HepG2 (cell line): ENCODE measurements around the gene ACSF3. TPM values are rescaled to one million over a fixed set of nuclear protein-coding genes. Genes with fewer than 3 reads are reported as not detected.
A peak's percentile ranks its signal among the peaks of the same experiment; 100 is the strongest.

Experiments used
- AGO1 ChIP-seq: fragments of 200-400 bp; formaldehyde crosslinking; IDR thresholded peaks from 2 replicates; pipeline ENCODE4 v1.6.1; 2017; ENCODE audit warnings: mild to moderate bottlenecking, low read depth, low read length, moderate library complexity; ENCODE audit not compliant: poor library complexity, severe bottlenecking
- ATF7 ChIP-seq, 2 experiments: fragments of 450-650 bp in 1 of 2; sonication (generic) in 1 of 2; formaldehyde crosslinking in 1 of 2; IDR thresholded peaks; 2 replicates each; pipeline versions ENCODE4 v1.4.0 to v1.6.1; 2016 to 2020; ENCODE audit warnings: antibody characterized with exemption in 1 of 2, mild to moderate bottlenecking in 1 of 2, missing genetic modification reagents in 1 of 2
- CBFB ChIP-seq: sonication (generic); formaldehyde crosslinking; IDR thresholded peaks from 2 replicates; pipeline ENCODE4 v1.4.0; 2020; ENCODE audit warnings: missing genetic modification reagents
- FOSL1 ChIP-seq: sonication (generic); formaldehyde crosslinking; IDR thresholded peaks from 2 replicates; pipeline ENCODE4 v1.9.0; 2021; ENCODE audit warnings: missing genetic modification reagents, borderline replicate concordance
- FOXK1 ChIP-seq: sonication (generic); formaldehyde crosslinking; IDR thresholded peaks from 2 replicates; pipeline ENCODE4 v1.4.0; 2020; ENCODE audit warnings: low read depth, missing genetic modification reagents, borderline replicate concordance
- PAWR ChIP-seq: sonication (generic); formaldehyde crosslinking; IDR thresholded peaks from 2 replicates; pipeline ENCODE4 v1.4.0; 2020; ENCODE audit warnings: missing genetic modification reagents, mild to moderate bottlenecking, borderline replicate concordance
- PHB2 ChIP-seq: fragments of 450-650 bp; IDR thresholded peaks from 2 replicates; pipeline ENCODE4 v1.6.1; 2018; ENCODE audit not compliant: partially characterized antibody
- PITX1 ChIP-seq: sonication (generic); formaldehyde crosslinking; IDR thresholded peaks from 2 replicates; pipeline ENCODE4 v1.5.1; 2020; ENCODE audit warnings: mild to moderate bottlenecking, missing genetic modification reagents
- REXO4 ChIP-seq: sonication (generic); formaldehyde crosslinking; IDR thresholded peaks from 2 replicates; pipeline ENCODE4 v1.8.0; 2022; ENCODE audit warnings: missing genetic modification reagents, mild to moderate bottlenecking, borderline replicate concordance
- SAFB2 ChIP-seq: sonication (generic); formaldehyde crosslinking; IDR thresholded peaks from 2 replicates; pipeline ENCODE4 v1.5.1; 2020; ENCODE audit warnings: missing genetic modification reagents, low read depth, mild to moderate bottlenecking, borderline replicate concordance
- SMARCE1 ChIP-seq: fragments of 450-650 bp; IDR thresholded peaks from 2 replicates; pipeline ENCODE4 v1.6.1; 2017; ENCODE audit warnings: borderline replicate concordance
- SRSF1 ChIP-seq: fragments of 200-400 bp; formaldehyde crosslinking; optimal IDR thresholded peaks from 2 replicates; pipeline ENCODE3; 2017; ENCODE audit warnings: mild to moderate bottlenecking, low read depth, low read length, moderate library complexity
- YEATS2 ChIP-seq: sonication (generic); formaldehyde crosslinking; IDR thresholded peaks from 2 replicates; pipeline ENCODE4 v1.4.0; 2020; ENCODE audit warnings: missing genetic modification reagents, borderline replicate concordance
- ZBTB25 ChIP-seq: IDR thresholded peaks from 2 replicates; pipeline ENCODE4 v1.6.1; 2018; ENCODE audit warnings: missing genetic modification reagents
- ZFP82 ChIP-seq: sonication (generic); formaldehyde crosslinking; IDR thresholded peaks from 2 replicates; pipeline ENCODE4 v1.5.1; 2020; ENCODE audit warnings: mild to moderate bottlenecking, missing genetic modification reagents, borderline replicate concordance
- ZNF253 ChIP-seq: sonication (generic); formaldehyde crosslinking; IDR thresholded peaks from 2 replicates; pipeline ENCODE4 v1.8.0; 2022; ENCODE audit warnings: mild to moderate bottlenecking, missing genetic modification reagents, borderline replicate concordance
- ZNF564 ChIP-seq: sonication (generic); formaldehyde crosslinking; IDR thresholded peaks from 2 replicates; pipeline ENCODE4 v1.8.1; 2023; ENCODE audit warnings: mild to moderate bottlenecking, missing genetic modification reagents
- ZSCAN31 ChIP-seq: sonication (generic); formaldehyde crosslinking; IDR thresholded peaks from 2 replicates; pipeline ENCODE4 v1.5.0; 2020; ENCODE audit warnings: low read depth, mild to moderate bottlenecking, missing genetic modification reagents
- polyA plus RNA-seq, 8 experiments: library from polyadenylated mRNA; depleted of rRNA in 3 of 8; stranded (reverse) in 7 of 8; unstranded in 1 of 8; fragments of >200 nt; fragmentation: Illumina TruSeq in 4 of 8; extraction: Trizol in 4 of 8; gene quantifications; 2 replicates each; pipeline versions ENCODE4 v1.2.1 to v1.2.3, GENCODE V29; 2011 to 2016; ENCODE audit warnings: low read depth in 4 of 8, missing spikeins in 1 of 8, mixed read lengths in 1 of 8; ENCODE audit not compliant: insufficient read depth in 1 of 8
- total RNA-seq, 5 experiments: library from RNA; depleted of rRNA; stranded (reverse); fragments of >200 nt; fragmentation: Illumina TruSeq; extraction: Trizol; gene quantifications; 2 replicates each; pipeline ENCODE4 v1.2.3, GENCODE V29; 2016; ENCODE audit warnings: low read depth in 1 of 5
- TF ChIP-seq, protein P1 (sequence below): sonication (generic); formaldehyde crosslinking; IDR thresholded peaks from 2 replicates; pipeline ENCODE4 v1.4.0; 2020; ENCODE audit warnings: missing genetic modification reagents, low read depth, mild to moderate bottlenecking, borderline replicate concordance
- TF ChIP-seq, protein P2 (sequence below): sonication (generic); formaldehyde crosslinking; IDR thresholded peaks from 2 replicates; pipeline ENCODE4 v1.9.0; 2021; ENCODE audit warnings: missing genetic modification reagents, mild to moderate bottlenecking, borderline replicate concordance

Gene ACSF3
- total and polyA plus RNA-seq, 2 of the 13 experiments (the other 11 are each of a cell fraction or from before 2014, with no cell fraction given), result 14.9 to 30.6 TPM

- TF ChIP-seq FOXK1, result no peak
- no peak for TF ChIP-seq AGO1
- TF ChIP-seq ATF7 (IDR thresholded peaks at IDR 0.05), result no peak
- no peak for TF ChIP-seq ATF7 (CRISPR knock-in tag; IDR thresholded peaks at IDR 0.05)
- no peak for TF ChIP-seq ZFP82
- TF ChIP-seq PITX1 (CRISPR knock-in tag), result peak; percentile 38; the same call in 1 of the 2 replicates
- no peak for TF ChIP-seq FOSL1
- 0 out of 2 replicates have a peak, but pooled peaks have one; percentile 48 for TF ChIP-seq ZNF564 (CRISPR knock-in tag)
- no peak for TF ChIP-seq CBFB
- no peak for TF ChIP-seq ZBTB25
- TF ChIP-seq REXO4 (CRISPR knock-in tag), result 0 out of 2 replicates have a peak, but pooled peaks have one; percentile 69
- no peak for TF ChIP-seq SAFB2 (CRISPR knock-in tag)
- TF ChIP-seq PHB2, result no peak
- TF ChIP-seq PAWR (CRISPR knock-in tag), result no peak
- TF ChIP-seq, protein P1, sequence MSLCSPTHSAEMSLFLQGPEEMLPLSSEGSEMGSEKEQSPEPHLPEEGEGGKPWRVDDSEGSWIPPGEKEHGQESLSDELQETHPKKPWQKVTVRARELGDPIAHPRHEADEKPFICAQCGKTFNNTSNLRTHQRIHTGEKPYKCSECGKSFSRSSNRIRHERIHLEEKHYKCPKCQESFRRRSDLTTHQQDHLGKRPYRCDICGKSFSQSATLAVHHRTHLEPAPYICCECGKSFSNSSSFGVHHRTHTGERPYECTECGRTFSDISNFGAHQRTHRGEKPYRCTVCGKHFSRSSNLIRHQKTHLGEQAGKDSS (CRISPR knock-in tag), result no peak; the same call in 1 of the 2 replicates
- no peak for TF ChIP-seq SMARCE1
- peak; percentile 42; the same call in 1 of the 2 replicates for TF ChIP-seq ZNF253
- TF ChIP-seq ZSCAN31 (CRISPR knock-in tag), result no peak
- TF ChIP-seq SRSF1, result no peak
- TF ChIP-seq, protein P2, sequence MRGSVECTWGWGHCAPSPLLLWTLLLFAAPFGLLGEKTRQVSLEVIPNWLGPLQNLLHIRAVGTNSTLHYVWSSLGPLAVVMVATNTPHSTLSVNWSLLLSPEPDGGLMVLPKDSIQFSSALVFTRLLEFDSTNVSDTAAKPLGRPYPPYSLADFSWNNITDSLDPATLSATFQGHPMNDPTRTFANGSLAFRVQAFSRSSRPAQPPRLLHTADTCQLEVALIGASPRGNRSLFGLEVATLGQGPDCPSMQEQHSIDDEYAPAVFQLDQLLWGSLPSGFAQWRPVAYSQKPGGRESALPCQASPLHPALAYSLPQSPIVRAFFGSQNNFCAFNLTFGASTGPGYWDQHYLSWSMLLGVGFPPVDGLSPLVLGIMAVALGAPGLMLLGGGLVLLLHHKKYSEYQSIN (CRISPR knock-in tag), result 0 out of 2 replicates have a peak, but pooled peaks have one; percentile 43
- no peak for TF ChIP-seq YEATS2 (CRISPR knock-in tag)
These were observed 3.4 kb upstream of the ACSF3 start (continued) for GRCh38 chr16:89090182-89090630.
